Activated CD8-positive, alpha-beta T cell treated with anti-CD3 and anti-CD28 coated beads for 36 hours (primary cell): ENCODE results near the gene PRTN3. TPM values are rescaled to one million over a fixed set of nuclear protein-coding genes. Genes with fewer than 3 reads are reported as not detected.

ENCODE experiments used
- ATAC-seq: fragments of 200-7000 bp; cut with Tn5 transposase; one replicate; pipeline ENCODE4 v1.10.0; 2021; ENCODE audit warnings: mild to moderate bottlenecking, moderate library complexity
- CTCF ChIA-PET: fragments of 350-600 bp; sonication (Branson Sonifier 250); formaldehyde crosslinking; loops from one replicate; lab custom pipeline; 2021; ENCODE audit warnings: antibody characterized with exemption; lab: Charles Lee
- POLR2A ChIA-PET: fragments of 350-600 bp; sonication (Branson Sonifier 250); formaldehyde crosslinking; loops from one replicate; lab custom pipeline; 2021; ENCODE audit warnings: antibody characterized with exemption; lab: Charles Lee
- DNase-seq: peaks from one replicate; pipeline ENCODE4 v3.0.0-alpha.2; 2020
- H3K27ac Mint-ChIP-seq: one replicate; pipeline ENCODE4 v1.8.0; 2021; ENCODE audit warnings: mild to moderate bottlenecking, mixed read lengths
- H3K27me3 Mint-ChIP-seq: one replicate; pipeline ENCODE4 v1.8.0; 2021; ENCODE audit warnings: mixed read lengths
- H3K36me3 Mint-ChIP-seq: one replicate; pipeline ENCODE4 v1.8.0; 2021; ENCODE audit warnings: low read depth, mixed read lengths
- H3K4me1 Mint-ChIP-seq: one replicate; pipeline ENCODE4 v1.8.0; 2021; ENCODE audit warnings: low read depth, mixed read lengths
- H3K4me3 Mint-ChIP-seq: one replicate; pipeline ENCODE4 v1.8.0; 2021; ENCODE audit warnings: mild to moderate bottlenecking, moderate library complexity, mixed read lengths
- H3K9me3 Mint-ChIP-seq: one replicate; pipeline ENCODE4 v1.8.0; 2021; ENCODE audit warnings: mixed read lengths
- CTCF ChIP-seq: fragments of 200-600 bp; IDR thresholded peaks from one replicate; pipeline ENCODE4 v1.8.0; 2022; ENCODE audit warnings: antibody characterized with exemption, mild to moderate bottlenecking
- intact Hi-C: fragments of 100-400 bp; cut with micrococcal nuclease; formaldehyde crosslinking; loops from one replicate; pipeline ENCODE4 v1.10.0; 2022
- total RNA-seq, 2 experiments: library from RNA; stranded (reverse); gene quantifications; one replicate each; pipeline ENCODE4 v1.2.3, GENCODE V29; 2021

Gene PRTN3
- total RNA-seq, 2 experiments from 2014 or later, result not detected

GRCh38 chr19:806815-807421, 33.9 kb upstream of the PRTN3 start:
- no peak overlapping the region for H3K27ac Mint-ChIP-seq
- H3K9me3 Mint-ChIP-seq, result no peaks in the 10 kb centered on the region
- no peak for TF ChIP-seq CTCF
- ChIA-PET POLR2A (interaction anchor here (0.7 to 6.8 kb wide), 3 partner anchors 7 to 610 kb away, joined by 3 to 99 read pairs (median 3); partner anchors contain the start of gene PTBP1), CTCF (no interaction called here)
- DNase-seq, result no peak
- H3K4me3 Mint-ChIP-seq, result no peak overlapping the region
- H3K27me3 Mint-ChIP-seq, result no peaks in the 10 kb centered on the region
- peaks cover 23% of the 10 kb centered on the region for H3K4me1 Mint-ChIP-seq
- peaks cover 63% of the 10 kb centered on the region for H3K36me3 Mint-ChIP-seq
- intact Hi-C loops, result no loop called here
- no peak for ATAC-seq

DNA sequence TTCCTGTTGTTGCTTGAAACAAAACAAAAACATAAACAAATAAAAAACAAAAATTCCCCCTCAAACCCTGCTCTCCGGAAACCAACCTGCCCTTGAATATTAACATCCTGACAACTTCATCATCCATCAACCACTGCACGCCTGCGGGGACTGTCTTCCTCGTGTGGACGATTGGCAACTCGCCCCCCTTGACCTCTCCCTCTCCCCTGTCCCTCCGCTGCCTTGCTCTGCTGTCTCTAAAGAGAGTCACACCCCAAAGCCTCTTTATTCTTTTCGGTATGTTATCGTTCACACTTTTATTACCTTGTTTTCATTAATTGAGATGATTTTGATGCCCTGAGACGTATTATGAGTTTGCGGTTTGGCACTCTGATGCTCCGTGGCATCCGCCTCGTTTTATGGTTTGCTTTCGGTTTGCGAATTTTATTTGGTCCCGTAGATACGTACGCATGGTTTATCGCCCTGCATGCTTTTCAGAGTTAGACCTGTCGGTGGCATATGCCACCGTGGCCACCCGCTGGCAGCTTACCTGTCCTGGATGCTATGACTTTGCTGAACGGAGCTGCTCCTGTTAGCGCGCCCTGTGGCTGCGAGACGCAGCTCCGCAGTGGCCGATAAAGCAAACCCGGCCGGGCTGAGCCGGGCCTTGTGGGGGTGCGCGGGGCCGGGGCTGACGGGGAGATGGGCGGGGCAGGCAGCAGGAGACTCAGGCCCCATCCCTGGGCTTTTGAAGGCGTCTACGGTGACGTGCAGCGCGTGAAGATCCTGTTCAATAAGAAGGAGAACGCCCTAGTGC, 33.0 kb upstream of the PRTN3 start:
- Mint-ChIP-seq H3K4me3 (no peak overlapping the region), H3K27ac (no peak overlapping the region), H3K27me3 (no peaks in the 10 kb centered on the region), H3K4me1 (peaks cover 14% of the 10 kb centered on the region), H3K9me3 (no peaks in the 10 kb centered on the region), H3K36me3 (peaks cover 57% of the 10 kb centered on the region)
- TF ChIP-seq CTCF, result no peak
- DNase-seq (no peak), ATAC-seq (no peak)
- ChIA-PET POLR2A (interaction anchor here (6.8 kb wide), 1 partner anchor 8 kb away, joined by 99 read pairs; the partner anchor contains the start of gene PTBP1), CTCF (no interaction called here)
- intact Hi-C loops, result no loop called here

DNA sequence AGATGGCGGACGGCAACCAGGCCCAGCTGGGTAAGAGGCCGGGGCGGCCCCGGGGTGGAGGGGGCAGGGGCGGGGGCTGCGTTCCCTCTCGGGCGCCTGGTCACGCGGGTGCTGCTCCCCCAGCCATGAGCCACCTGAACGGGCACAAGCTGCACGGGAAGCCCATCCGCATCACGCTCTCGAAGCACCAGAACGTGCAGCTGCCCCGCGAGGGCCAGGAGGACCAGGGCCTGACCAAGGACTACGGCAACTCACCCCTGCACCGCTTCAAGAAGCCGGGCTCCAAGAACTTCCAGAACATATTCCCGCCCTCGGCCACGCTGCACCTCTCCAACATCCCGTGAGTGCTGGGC, 32.4 kb upstream of the PRTN3 start:
- Mint-ChIP-seq H3K4me3 (no peak overlapping the region), H3K27me3 (no peaks in the 10 kb centered on the region), H3K27ac (no peak overlapping the region), H3K36me3 (peaks cover 55% of the 10 kb centered on the region), H3K9me3 (no peaks in the 10 kb centered on the region), H3K4me1 (peaks cover 14% of the 10 kb centered on the region)
- no peak for ATAC-seq
- ChIA-PET POLR2A (interaction anchor here (1.1 to 6.8 kb wide), 2 partner anchors 9 to 20 kb away, joined by 3 to 99 read pairs; partner anchors contain the start of genes AZU1 and PTBP1), CTCF (no interaction called here)
- TF ChIP-seq CTCF, result no peak
- intact Hi-C loops, result no loop called here
- DNase-seq, result no peak

DNA sequence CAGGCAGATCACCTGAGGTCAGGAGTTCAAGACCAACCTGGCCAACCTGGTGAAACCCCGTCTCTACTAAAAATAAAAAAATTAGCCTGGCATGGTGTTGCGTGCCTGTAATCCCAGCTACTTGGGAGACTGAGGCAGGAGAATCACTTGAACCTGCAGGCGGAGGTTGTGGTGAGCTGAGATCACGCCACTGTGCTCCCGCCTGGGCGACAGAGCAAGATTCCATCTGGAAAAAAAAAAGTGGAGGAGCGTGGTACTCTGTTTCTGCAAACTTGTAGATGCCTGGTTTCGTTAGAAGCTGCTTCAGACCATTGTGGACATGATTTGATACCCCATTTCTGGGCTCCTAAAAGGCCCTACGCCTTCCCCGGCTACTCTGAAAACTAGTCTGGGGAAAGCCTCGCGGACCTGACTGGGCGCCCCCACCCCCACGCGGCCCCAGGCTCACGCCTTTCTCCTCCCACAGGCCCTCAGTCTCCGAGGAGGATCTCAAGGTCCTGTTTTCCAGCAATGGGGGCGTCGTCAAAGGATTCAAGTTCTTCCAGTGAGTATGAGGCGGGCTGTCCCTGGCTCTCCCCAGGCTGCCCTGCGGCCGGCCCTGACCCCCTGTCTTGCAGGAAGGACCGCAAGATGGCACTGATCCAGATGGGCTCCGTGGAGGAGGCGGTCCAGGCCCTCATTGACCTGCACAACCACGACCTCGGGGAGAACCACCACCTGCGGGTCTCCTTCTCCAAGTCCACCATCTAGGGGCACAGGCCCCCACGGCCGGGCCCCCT, 30.5 kb upstream of the PRTN3 start:
- Mint-ChIP-seq H3K27ac (no peak overlapping the region), H3K9me3 (no peaks in the 10 kb centered on the region), H3K27me3 (no peaks in the 10 kb centered on the region), H3K4me3 (no peak overlapping the region), H3K4me1 (peaks cover 9% of the 10 kb centered on the region), H3K36me3 (peaks cover 55% of the 10 kb centered on the region)
- ATAC-seq (no peak), DNase-seq (no peak)
- TF ChIP-seq CTCF, result no peak
- POLR2A ChIA-PET, result interaction anchor here (0.8 to 6.8 kb wide), 4 partner anchors 9 to 66 kb away, joined by 3 to 99 read pairs (median 4); partner anchors contain the start of gene PTBP1
- intact Hi-C loops, result no loop called here
- CTCF ChIA-PET, result no interaction called here
